IMR-90 (cell line): ENCODE measurements around the gene CAPN6.

Experiments used
- BHLHE40 ChIP-seq: fragments of 150-350 bp; IDR thresholded peaks from 2 replicates; pipeline ENCODE4 v1.6.1; 2016; ENCODE audit warnings: mild to moderate bottlenecking, low read depth, low read length
- CEBPB ChIP-seq: IDR thresholded peaks from 2 replicates; pipeline ENCODE4 v1.6.1; 2012; ENCODE audit warnings: low read depth, low read length, improper control_type of control experiment
- CHD1 ChIP-seq: IDR thresholded peaks from 2 replicates; pipeline ENCODE4 v1.6.1; 2012; ENCODE audit warnings: low read depth, low read length, improper control_type of control experiment
- ELK1 ChIP-seq: fragments of 150-350 bp; IDR thresholded peaks from 2 replicates; pipeline ENCODE4 v1.6.1; 2016; ENCODE audit warnings: low read depth, mild to moderate bottlenecking, low read length, moderate library complexity, borderline replicate concordance
- MAFK ChIP-seq: IDR thresholded peaks from 2 replicates; pipeline ENCODE4 v1.6.1; 2012; ENCODE audit warnings: low read depth, low read length, improper control_type of control experiment
- MAZ ChIP-seq: IDR thresholded peaks from 2 replicates; pipeline ENCODE4 v1.6.1; 2012; ENCODE audit warnings: low read depth, mild to moderate bottlenecking, low read length, improper control_type of control experiment, moderate library complexity, borderline replicate concordance
- MXI1 ChIP-seq: IDR thresholded peaks from 2 replicates; pipeline ENCODE4 v1.6.1; 2012; ENCODE audit warnings: low read depth, mild to moderate bottlenecking, low read length, moderate library complexity, borderline replicate concordance
- NFE2L2 ChIP-seq: fragments of 150-350 bp; IDR thresholded peaks from 2 replicates; pipeline ENCODE4 v1.6.1; 2016; ENCODE audit warnings: low read depth, mild to moderate bottlenecking, low read length
- POLR2A ChIP-seq: IDR thresholded peaks from 2 replicates; pipeline ENCODE4 v1.6.1; 2012; ENCODE audit warnings: mild to moderate bottlenecking, low read depth, low read length
- RAD21 ChIP-seq: IDR thresholded peaks from 2 replicates; pipeline ENCODE4 v1.6.1; 2012; ENCODE audit warnings: low read length, improper control_type of control experiment
- SMC3 ChIP-seq: fragments of 150-350 bp; IDR thresholded peaks from 2 replicates; pipeline ENCODE4 v1.6.1; 2016; ENCODE audit warnings: low read depth, mild to moderate bottlenecking, antibody characterized with exemption, low read length, moderate library complexity
- TF ChIP-seq, protein P1 (sequence below): conservative IDR thresholded peaks from 2 replicates; pipeline ENCODE4 v1.5.1; 2012; ENCODE audit warnings: mild to moderate bottlenecking, low read depth, low read length, improper control_type of control experiment

GRCh38 chrX:111244235-111244750 lies 26.0 kb downstream of the CAPN6 start:
- TF ChIP-seq CHD1 (no peak), CEBPB (no peak), SMC3 (no peak), MAZ (no peak), ELK1 (no peak), NFE2L2 (no peak), MAFK (no peak), POLR2A (no peak), RAD21 (peak; percentile 63), MXI1 (no peak), BHLHE40 (no peak)
- TF ChIP-seq, protein P1, sequence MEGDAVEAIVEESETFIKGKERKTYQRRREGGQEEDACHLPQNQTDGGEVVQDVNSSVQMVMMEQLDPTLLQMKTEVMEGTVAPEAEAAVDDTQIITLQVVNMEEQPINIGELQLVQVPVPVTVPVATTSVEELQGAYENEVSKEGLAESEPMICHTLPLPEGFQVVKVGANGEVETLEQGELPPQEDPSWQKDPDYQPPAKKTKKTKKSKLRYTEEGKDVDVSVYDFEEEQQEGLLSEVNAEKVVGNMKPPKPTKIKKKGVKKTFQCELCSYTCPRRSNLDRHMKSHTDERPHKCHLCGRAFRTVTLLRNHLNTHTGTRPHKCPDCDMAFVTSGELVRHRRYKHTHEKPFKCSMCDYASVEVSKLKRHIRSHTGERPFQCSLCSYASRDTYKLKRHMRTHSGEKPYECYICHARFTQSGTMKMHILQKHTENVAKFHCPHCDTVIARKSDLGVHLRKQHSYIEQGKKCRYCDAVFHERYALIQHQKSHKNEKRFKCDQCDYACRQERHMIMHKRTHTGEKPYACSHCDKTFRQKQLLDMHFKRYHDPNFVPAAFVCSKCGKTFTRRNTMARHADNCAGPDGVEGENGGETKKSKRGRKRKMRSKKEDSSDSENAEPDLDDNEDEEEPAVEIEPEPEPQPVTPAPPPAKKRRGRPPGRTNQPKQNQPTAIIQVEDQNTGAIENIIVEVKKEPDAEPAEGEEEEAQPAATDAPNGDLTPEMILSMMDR, result peak; percentile 57
